ENCODE measurements around the gene SDCCAG8.

- no peak for TF ChIP-seq CTCF (IDR thresholded peaks at IDR 0.05)
- TF ChIP-seq ZFX (IDR thresholded peaks at IDR 0.05; ENCODE audit: borderline replicate concordance) = no peak
Measured at GRCh38 chr1:243489158-243489527, 233.3 kb downstream of the SDCCAG8 start.
